COR-L47 (cell line): ENCODE results near the gene INPP4B.
"Not testable (repeated sequence)": the region's sequence is repeated elsewhere in the genome, so short reads cannot be mapped to it uniquely, and the experiment has no call there.

Source experiments
- DNase-seq: peaks from one replicate; lab custom pipeline; 2025; lab: John Stamatoyannopoulos, UW

Gene INPP4B

GRCh38 chr4:142408003-142408441 lies 438.1 kb downstream of the INPP4B start:
- no peak for DNase-seq

- no peak for DNase-seq
Measured at GRCh38 chr4:142407596-142407995, 438.5 kb downstream of the INPP4B start.

GRCh38 chr4:142406917-142407501 lies 439.1 kb downstream of the INPP4B start:
- DNase-seq = no peak

DNA sequence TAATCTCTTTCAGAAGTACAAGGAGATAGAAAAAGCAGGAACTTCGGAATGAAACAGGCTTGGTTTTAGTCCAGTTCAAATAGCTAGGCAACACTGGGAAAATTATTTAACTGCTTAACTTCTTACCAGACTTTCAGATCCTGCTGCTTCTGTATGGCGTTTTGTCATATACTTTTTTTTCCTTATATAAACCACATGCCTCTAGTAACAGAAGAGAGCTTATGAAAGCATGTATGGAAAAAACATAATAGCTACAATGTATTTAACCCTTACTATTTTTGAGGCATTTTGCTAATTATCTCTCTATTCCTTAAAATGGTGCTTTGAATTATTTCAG lies 439.6 kb downstream of the INPP4B start:
- no peak for DNase-seq

GRCh38 chr4:142405695-142406498 lies 440.2 kb downstream of the INPP4B start:
- no peak for DNase-seq

- DNase-seq = no peak
Measured at GRCh38 chr4:142405021-142405694, 440.9 kb downstream of the INPP4B start.

DNA sequence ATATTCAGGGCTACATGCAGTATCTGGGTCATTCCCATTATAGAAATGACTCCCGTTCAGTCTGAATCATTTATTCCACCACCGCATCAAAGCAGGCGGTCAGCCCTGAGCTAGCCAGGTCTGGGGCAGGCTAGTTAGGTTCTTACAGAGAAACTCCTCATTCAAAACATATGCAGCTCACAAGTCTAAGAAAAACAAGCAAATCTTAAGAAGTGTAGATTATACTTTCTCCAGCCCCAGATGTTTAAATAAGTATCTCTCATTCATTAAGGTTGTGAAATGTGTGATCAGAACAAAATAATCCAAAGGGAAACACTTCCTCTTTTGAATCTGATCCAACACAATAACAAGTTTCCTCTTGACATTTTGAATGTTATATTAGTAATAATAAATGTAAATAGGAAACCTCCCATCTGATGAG lies 441.9 kb downstream of the INPP4B start:
- DNase-seq = no peak

- no peak for DNase-seq
Measured at GRCh38 chr4:142402900-142403299, 443.2 kb downstream of the INPP4B start.

GRCh38 chr4:142402156-142402555 lies 443.9 kb downstream of the INPP4B start:
- DNase-seq = no peak

- not testable (repeated sequence) for DNase-seq
Measured at GRCh38 chr4:142397364-142397991, 448.6 kb downstream of the INPP4B start.

DNA sequence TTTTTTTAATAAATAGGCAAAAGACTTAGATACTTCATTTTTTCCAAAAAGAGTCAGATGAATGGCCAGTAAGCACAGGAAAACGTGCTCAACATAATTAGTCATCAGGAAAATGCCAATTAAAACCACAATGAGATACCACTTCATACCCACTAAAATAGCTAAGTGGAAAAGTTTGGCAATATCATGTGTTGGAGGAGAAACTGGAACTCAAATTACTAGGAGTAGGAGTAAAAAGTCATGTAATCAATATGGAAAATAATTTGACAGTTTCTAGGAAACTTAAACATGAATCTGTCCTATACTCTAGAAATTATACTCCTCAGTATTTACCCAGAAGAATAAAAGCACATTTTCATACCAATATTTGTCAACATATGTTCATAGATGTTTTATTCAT lies 449.8 kb downstream of the INPP4B start:
- DNase-seq = no peak

DNA sequence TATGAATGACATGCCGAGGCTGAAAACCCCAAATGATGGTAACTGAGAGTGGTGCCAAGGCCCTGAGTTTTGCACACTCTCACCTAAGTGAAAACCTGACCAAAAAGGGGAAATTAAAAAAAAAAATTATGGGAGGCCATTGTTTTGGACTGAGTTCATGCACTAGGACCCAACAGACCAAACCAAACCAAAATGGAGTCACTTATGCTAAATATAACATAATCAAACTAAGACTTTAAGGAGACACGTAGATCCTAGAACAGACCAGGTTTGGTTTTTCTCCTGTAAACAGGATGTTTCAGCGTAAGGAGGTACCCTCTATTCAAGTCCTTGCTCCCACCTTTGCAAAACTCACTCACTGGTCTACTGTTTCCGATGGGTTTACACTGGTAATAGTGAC lies 453.0 kb downstream of the INPP4B start:
- DNase-seq = no peak

DNA sequence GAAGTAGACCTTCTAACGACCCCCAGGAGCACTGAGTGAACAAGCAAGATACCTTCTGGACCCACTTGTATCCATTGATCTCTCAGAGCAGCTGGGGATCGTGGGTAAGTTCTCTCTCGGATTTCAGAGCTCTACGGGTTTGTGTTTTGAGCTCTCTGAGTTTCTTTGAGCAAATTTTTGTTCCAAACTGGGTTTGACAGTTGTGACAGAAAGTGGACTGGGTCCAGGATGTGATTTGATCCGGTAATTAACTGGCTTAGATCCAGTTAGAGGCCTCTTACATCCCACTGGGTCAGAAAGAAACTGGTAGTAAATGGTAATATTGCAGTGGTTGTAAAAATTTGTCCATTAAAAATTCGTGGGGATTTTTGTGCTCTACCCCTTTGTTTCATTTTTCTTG lies 459.2 kb downstream of the INPP4B start:
- no peak for DNase-seq

DNA sequence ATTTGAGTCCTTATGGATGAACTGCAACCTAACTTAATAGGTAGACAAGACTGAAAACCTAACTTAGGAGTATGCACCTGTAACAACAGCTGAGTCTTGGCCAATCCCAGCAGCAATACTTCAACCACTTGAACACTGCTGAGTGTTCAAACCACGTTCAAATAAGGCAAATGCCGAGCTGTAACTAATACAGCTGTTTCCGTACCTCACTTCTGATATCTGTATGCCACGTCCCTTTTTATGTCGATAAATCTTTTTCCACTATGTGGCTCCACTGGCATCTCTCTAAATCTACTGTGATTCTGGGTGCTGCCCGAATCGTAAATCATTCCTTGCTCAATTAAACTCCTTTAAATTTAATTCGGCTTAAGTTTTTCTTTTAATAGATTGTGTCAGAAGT lies 459.7 kb downstream of the INPP4B start:
- DNase-seq = no peak

DNA sequence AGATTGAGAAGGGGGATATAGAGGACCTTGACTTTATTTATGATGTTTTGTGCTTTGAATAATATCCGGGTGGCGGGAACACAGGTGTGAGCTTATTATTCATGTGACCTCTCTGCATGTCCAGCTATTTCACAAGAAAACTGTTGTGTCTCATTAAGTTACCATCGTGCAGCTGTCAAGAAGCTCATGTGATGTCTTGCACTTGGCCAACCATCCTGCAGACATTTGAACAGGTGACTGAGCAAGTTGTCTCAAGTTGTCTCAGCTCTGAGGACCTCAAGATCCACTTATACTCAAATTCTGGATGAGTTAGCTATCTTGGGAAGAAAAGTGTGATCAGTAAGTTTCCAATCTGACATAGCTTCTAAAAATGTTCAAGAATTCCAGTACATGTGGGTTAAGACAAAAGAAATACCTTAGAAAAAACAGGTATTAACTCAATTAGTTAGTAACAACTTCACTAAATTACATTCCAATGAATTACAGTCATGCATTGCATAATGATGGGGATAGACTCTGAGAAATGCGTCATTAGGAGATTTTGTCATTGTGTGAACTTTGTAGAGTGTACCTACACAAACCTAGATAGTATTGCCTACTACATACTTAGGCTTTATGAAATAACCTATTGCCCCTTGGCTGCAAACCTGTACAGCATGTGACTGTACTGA lies 462.2 kb downstream of the INPP4B start:
- no peak for DNase-seq

- no peak for DNase-seq
Measured at GRCh38 chr4:142383354-142383753, 462.7 kb downstream of the INPP4B start.

DNA sequence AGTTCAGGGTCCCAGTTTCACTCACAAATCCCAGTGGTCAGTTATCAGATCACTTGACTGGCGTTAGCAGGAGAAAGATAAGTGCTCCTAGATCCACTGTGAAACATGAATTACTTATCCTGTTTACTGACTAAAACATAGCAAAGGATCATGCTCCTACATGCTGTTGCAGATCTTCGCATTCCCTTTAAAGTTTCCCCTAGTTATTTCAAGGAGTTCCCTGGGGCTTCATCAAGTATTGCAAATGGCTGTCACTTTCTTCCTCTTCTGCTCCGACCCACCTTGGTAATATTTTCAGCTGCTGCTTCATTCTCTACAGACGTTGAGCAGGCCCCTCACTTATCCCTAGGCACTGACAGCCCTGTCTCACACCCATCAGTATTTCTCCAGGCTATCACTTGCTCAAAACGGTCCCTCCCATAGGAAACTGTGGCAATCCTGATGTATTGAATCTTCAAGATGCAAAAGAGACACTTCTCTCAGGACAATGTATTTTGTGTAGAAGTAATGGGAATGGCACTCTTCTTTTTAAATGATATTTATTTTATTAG lies 466.0 kb downstream of the INPP4B start:
- no peak for DNase-seq

- DNase-seq = no peak
Measured at GRCh38 chr4:142379277-142380051, 466.6 kb downstream of the INPP4B start.

GRCh38 chr4:142378179-142378578 lies 467.9 kb downstream of the INPP4B start:
- DNase-seq = no peak

DNA sequence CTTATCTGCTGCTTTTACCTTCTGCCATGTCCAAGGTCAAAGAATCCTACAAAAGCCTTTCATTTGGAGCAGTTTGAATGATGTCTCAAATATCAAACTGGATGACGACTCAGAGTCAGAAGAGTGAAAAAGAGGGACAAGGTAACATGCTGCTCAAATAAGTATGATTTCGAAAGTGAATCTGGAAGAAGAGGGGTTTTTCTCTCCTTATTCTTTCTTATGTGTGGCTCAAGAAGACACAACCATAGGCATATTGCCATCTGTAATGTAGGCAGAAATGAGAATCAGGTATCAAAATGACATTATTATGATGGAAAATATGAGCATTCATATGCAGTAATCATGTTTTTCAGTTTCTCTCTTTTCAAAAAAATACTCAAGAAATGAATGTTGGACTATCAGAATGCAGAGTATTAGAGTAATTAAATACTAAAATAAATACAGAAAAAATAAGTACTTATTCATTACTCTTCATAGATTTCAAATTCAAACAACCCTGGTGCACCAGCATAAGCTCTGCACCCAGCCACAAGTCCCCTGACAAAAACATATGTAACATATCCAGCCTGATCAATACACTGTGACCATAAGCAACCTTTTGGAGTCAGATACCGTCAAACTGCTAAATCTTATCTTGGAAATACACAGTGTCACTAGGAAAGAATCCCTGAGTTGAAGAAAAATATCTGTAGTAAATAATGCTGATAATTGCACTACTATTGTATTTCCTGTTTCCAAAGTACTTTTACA lies 468.6 kb downstream of the INPP4B start:
- no peak for DNase-seq
